ENCODE data around the gene CKMT1A. TPM values are rescaled to one million over a fixed set of nuclear protein-coding genes. Genes with fewer than 3 reads are reported as not detected.

The CKMT1A gene
- total RNA-seq, result not detected in 2 replicates

GRCh38 chr15:43693148-43694022 lies at the start of gene CKMT1A:
Gene CKMT1A (plus strand): TSS chr15:43693859. CDS start chr15:43694051, 192 bp downstream.

DNA sequence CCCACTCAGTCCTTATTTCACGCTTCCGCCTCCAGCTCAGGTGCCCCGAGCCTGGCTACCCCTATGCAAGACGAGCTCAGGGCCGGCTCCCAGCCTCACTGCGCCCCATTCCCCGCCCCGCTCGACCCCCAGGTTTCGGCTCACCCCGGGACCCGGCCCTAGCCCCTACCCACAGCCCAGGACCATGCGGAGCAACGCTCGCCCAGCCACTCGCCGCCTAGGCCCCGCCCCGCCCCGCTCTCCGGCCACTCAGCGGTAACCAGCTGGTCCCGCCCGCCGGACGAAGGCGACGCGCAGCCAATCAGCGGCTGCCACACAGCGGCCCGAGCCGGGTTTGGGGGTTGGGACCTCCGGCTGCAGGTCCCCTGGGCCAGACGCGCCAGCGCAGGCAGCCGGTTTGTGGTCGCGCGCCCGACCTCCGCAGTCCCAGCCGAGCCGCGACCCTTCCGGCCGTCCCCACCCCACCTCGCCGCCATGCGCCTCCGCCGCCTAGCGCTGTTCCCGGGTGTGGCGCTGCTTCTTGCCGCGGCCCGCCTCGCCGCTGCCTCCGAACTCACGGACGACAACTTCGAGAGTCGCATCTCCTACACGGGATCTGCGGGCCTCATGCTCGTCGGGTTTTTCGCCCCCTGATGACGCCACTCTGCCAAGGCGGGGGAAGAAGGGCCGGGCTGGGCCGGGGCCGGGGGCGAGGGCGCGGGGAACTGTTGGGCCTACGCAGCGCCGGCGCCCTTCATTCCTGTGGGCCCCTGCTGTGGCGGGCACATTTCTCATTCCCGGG lies 44.8 kb upstream of the CKMT1A start, which contains the start of gene CATSPER2:
CATSPER2 (minus strand) TSS at position 196 of the 781 bp plus-strand sequence. CDS start 783 bp downstream, outside the sequence.

DNA sequence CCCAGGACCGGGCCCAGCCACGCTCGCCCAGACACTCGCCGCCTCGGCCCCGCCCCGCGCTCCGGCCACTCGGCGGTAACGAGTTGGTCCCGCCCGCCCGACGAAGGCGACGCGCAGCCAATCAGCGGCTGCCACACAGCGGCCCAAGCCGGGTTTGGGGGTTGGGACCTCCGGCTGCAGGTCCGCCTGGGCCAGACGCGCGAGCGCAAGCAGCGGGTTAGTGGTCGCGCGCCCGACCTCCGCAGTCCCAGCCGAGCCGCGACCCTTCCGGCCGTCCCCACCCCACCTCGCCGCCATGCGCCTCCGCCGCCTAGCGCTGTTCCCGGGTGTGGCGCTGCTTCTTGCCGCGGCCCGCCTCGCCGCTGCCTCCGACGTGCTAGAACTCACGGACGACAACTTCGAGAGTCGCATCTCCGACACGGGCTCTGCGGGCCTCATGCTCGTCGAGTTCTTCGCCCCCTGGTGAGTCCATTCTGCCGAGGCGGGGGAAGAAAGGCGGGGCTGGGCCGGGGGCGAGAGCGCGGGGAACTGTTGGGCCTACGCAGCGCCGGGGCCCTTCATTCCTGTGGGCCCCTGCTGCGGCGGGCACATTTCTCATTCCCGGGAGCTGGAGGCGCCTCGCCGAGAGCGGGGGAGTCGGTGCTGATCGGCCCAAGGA lies 52.7 kb downstream of the CKMT1A start, which contains the start of gene PDIA3:
PDIA3 (plus strand) TSS at position 194 of the 658 bp plus-strand sequence; CDS start at position 296, 102 bp downstream.

Small RNAs within 50 kb of the gene (small RNA-seq; reads per million reads assigned to genes)
- gene PDIA3P2 (not detected), gene RNU6-353P (not detected), gene RNU6-354P (not detected)

Other genes starting within 250 kb of the CKMT1A start
- 60.9 and 66.8 TPM in 2 replicates for gene TP53BP1, start 200.7 kb upstream of the CKMT1A start, total RNA-seq
- gene MAP1A, start 176.3 kb upstream of the CKMT1A start, total RNA-seq, result 2.3 and 2.4 TPM in 2 replicates
- 27.3 and 32.3 TPM in 2 replicates for gene PPIP5K1, start 103.7 kb upstream of the CKMT1A start, total RNA-seq
- gene CKMT1B, start 99.8 kb upstream of the CKMT1A start, total RNA-seq, result not detected in 2 replicates
- gene STRC, start 75.1 kb upstream of the CKMT1A start, total RNA-seq, result not detected in 2 replicates
- 2.1 and 2.4 TPM in 2 replicates for gene CATSPER2, start 45.0 kb upstream of the CKMT1A start, total RNA-seq
- gene PDIA3, start 52.6 kb downstream of the CKMT1A start, total RNA-seq, result 313 and 329 TPM in 2 replicates
- 0.53 and 2.0 TPM in 2 replicates for gene ELL3, start 83.1 kb downstream of the CKMT1A start, total RNA-seq
- gene SERF2, start 98.5 kb downstream of the CKMT1A start, total RNA-seq, result 238 and 257 TPM in 2 replicates
- not detected in 2 replicates for gene SERINC4, start 106.4 kb downstream of the CKMT1A start, total RNA-seq
- gene HYPK, start 106.7 kb downstream of the CKMT1A start, total RNA-seq, result 8.8 and 11.0 TPM in 2 replicates
- 28.4 and 32.7 TPM in 2 replicates for gene MFAP1, start 130.8 kb downstream of the CKMT1A start, total RNA-seq
- gene WDR76, start 133.1 kb downstream of the CKMT1A start, total RNA-seq, result 26.7 and 42.7 TPM in 2 replicates

Data from thoracic aorta endothelial cell (primary cell).